CD14-positive monocyte (primary cell): ENCODE results near the gene KCNMB4. TPM values are rescaled to one million over a fixed set of nuclear protein-coding genes. Genes with fewer than 3 reads are reported as not detected.

Experiments used
- DNase-seq, 3 donors: peaks; one replicate each; pipeline ENCODE4 v3.0.0-alpha.2; 2011 to 2022
- H2AFZ ChIP-seq: 2 replicates; pipeline ENCODE4 v1.6.0; 2012; ENCODE audit warnings: mild to moderate bottlenecking, low read depth, low read length, inconsistent platforms; ENCODE audit not compliant: insufficient read depth, poor library complexity, severe bottlenecking
- H3K27ac ChIP-seq, 2 donors: 1 replicate in 1 of 2; 2 replicates in 1 of 2; pipeline ENCODE4 v1.5.1; 2012 to 2013; ENCODE audit warnings: low read length in 2 of 2, control low read depth in 1 of 2, inconsistent platforms in 1 of 2, low read depth in 1 of 2, mild to moderate bottlenecking in 1 of 2
- H3K27me3 ChIP-seq, 2 donors: one replicate each; pipeline versions ENCODE4 v1.6.0 to v1.6.1; 2011 to 2013; ENCODE audit warnings: low read length in 2 of 2; ENCODE audit not compliant: control insufficient read depth in 2 of 2, insufficient read depth in 2 of 2
- H3K36me3 ChIP-seq, 2 donors: replicated peaks in 1 of 2; 1 replicate in 1 of 2; 2 replicates in 1 of 2; pipeline versions ENCODE4 v1.5.1 to v1.6.1; 2012 to 2013; ENCODE audit warnings: low read length in 2 of 2, control low read depth in 1 of 2, inconsistent platforms in 1 of 2, mild to moderate bottlenecking in 1 of 2; ENCODE audit not compliant: insufficient read depth in 2 of 2, control insufficient read depth in 1 of 2
- H3K4me1 ChIP-seq, 2 donors: 1 replicate in 1 of 2; 2 replicates in 1 of 2; pipeline versions ENCODE4 v1.5.1 to v1.6.1; 2012 to 2013; ENCODE audit warnings: low read length in 2 of 2, control low read depth in 1 of 2, inconsistent platforms in 1 of 2, mild to moderate bottlenecking in 1 of 2, moderate library complexity in 1 of 2; ENCODE audit not compliant: insufficient read depth in 2 of 2, control insufficient read depth in 1 of 2
- H3K4me2 ChIP-seq: replicated peaks from 2 replicates; pipeline ENCODE3; 2012; ENCODE audit warnings: low read length, moderate library complexity, mild to moderate bottlenecking; ENCODE audit not compliant: poor library complexity, severe bottlenecking; ENCODE audit errors: extremely low read depth
- H3K4me3 ChIP-seq, 3 experiments: fragments of 200-600 bp in 1 of 3; sonication (generic) in 1 of 3; replicated peaks in 1 of 3; 1 replicate in 2 of 3; 2 replicates in 1 of 3; pipeline ENCODE4 v1.5.1; 2011 to 2013; ENCODE audit warnings: low read length in 3 of 3, mild to moderate bottlenecking in 3 of 3, control low read depth in 2 of 3, low read depth in 2 of 3, inconsistent platforms in 1 of 3, moderate library complexity in 1 of 3
- H3K79me2 ChIP-seq: 2 replicates; pipeline ENCODE4 v1.6.0; 2012; ENCODE audit warnings: mild to moderate bottlenecking, control low read depth, inconsistent platforms, low read length, moderate library complexity; ENCODE audit not compliant: insufficient read depth
- H3K9ac ChIP-seq: 2 replicates; pipeline ENCODE4 v1.6.0; 2017; ENCODE audit warnings: low read length, mild to moderate bottlenecking; ENCODE audit not compliant: insufficient read depth, poor library complexity, severe bottlenecking
- H3K9me3 ChIP-seq, 2 donors: replicated peaks in 1 of 2; 1 replicate in 1 of 2; 2 replicates in 1 of 2; pipeline versions ENCODE4 v1.5.1 to v1.6.1; 2012 to 2013; ENCODE audit warnings: low read length in 2 of 2, control low read depth in 1 of 2; ENCODE audit not compliant: control insufficient read depth in 1 of 2, insufficient read depth in 1 of 2
- H4K20me1 ChIP-seq: 2 replicates; pipeline ENCODE4 v1.6.0; 2012; ENCODE audit warnings: mild to moderate bottlenecking, low read length, control low read depth, moderate library complexity; ENCODE audit not compliant: insufficient read depth
- H3K27ac Mint-ChIP-seq, 7 donors: one replicate each; pipeline ENCODE4 v1.8.0; 2020; ENCODE audit warnings: mild to moderate bottlenecking in 7 of 7, mixed read lengths in 7 of 7, moderate library complexity in 6 of 7, inconsistent platforms in 2 of 7
- H3K27me3 Mint-ChIP-seq, 3 donors: one replicate each; pipeline ENCODE4 v1.8.0; 2021 to 2022; ENCODE audit warnings: low read depth in 3 of 3, mild to moderate bottlenecking in 3 of 3, mixed read lengths in 3 of 3, moderate library complexity in 3 of 3, inconsistent platforms in 1 of 3
- H3K36me3 Mint-ChIP-seq, 2 donors: one replicate each; pipeline ENCODE4 v1.8.0; 2020; ENCODE audit warnings: mixed read lengths in 2 of 2, inconsistent platforms in 1 of 2, mild to moderate bottlenecking in 1 of 2
- H3K4me1 Mint-ChIP-seq: one replicate; pipeline ENCODE4 v1.8.0; 2020; ENCODE audit warnings: mild to moderate bottlenecking, mixed read lengths
- H3K4me3 Mint-ChIP-seq, 2 donors: one replicate each; pipeline ENCODE4 v1.8.0; 2020; ENCODE audit warnings: mild to moderate bottlenecking in 2 of 2, mixed read lengths in 2 of 2, moderate library complexity in 1 of 2
- H3K9me3 Mint-ChIP-seq, 7 donors: one replicate each; pipeline ENCODE4 v1.8.0; 2020 to 2022; ENCODE audit warnings: mixed read lengths in 7 of 7, mild to moderate bottlenecking in 6 of 7, moderate library complexity in 6 of 7, inconsistent platforms in 2 of 7
- WGBS: methylation state at CpG from one replicate; pipeline ENCODE4 v1.1.5; 2013; ENCODE audit warnings: missing lambda C conversion rate; ENCODE audit not compliant: insufficient coverage; 5-methylcytosine and 5-hydroxymethylcytosine counted together
- intact Hi-C, 2 donors: fragments of 100-400 bp; cut with micrococcal nuclease; formaldehyde crosslinking; loops; one replicate each; pipeline versions ENCODE4 v1.15.0 to v1.15.1; 2023
- polyA plus RNA-seq, 3 donors: library from polyadenylated mRNA; depleted of rRNA in 1 of 3; unstranded in 2 of 3; stranded (reverse) in 1 of 3; fragments of 300-500 nt in 2 of 3; fragments of >200 nt in 1 of 3; fragmentation: Illumina TruSeq in 2 of 3; gene quantifications; 1 replicate in 2 of 3; 2 replicates in 1 of 3; pipeline ENCODE4 v1.2.3, GENCODE V29; 2012 to 2021
- TF ChIP-seq, protein P1 (sequence below): fragments of 200-600 bp; IDR thresholded peaks from one replicate; pipeline ENCODE4 v1.8.0; 2022; ENCODE audit warnings: antibody characterized with exemption, mild to moderate bottlenecking

KCNMB4 gene
- polyA plus RNA-seq, 3 donors, result 0.23 to 0.83 (median 0.41) TPM

- Histone ChIP-seq H3K9me3 (no peaks in the 10 kb centered on the region), H3K4me1 (no peaks in the 10 kb centered on the region), H4K20me1 (no peaks in the 10 kb centered on the region), H3K4me2 (no peak overlapping the region), H3K9ac (no peak overlapping the region), H3K36me3 (no peaks in the 10 kb centered on the region), H3K27ac (no peak overlapping the region), H3K27me3 (no peaks in the 10 kb centered on the region), H3K79me2 (no peaks in the 10 kb centered on the region), H3K4me3 (no peak overlapping the region), H2AFZ (no peak overlapping the region)
- intact Hi-C loops, result no loop called here
- 89% methylated on average over 1 of the region's 3 CpGs for WGBS
- H3K36me3 Mint-ChIP-seq, result peaks cover 0 to 6% of the 10 kb centered on the region in 2 donors
- no peak overlapping the region for H3K27ac Mint-ChIP-seq
- H3K4me3 Mint-ChIP-seq, result no peak overlapping the region
- TF ChIP-seq, protein P1, sequence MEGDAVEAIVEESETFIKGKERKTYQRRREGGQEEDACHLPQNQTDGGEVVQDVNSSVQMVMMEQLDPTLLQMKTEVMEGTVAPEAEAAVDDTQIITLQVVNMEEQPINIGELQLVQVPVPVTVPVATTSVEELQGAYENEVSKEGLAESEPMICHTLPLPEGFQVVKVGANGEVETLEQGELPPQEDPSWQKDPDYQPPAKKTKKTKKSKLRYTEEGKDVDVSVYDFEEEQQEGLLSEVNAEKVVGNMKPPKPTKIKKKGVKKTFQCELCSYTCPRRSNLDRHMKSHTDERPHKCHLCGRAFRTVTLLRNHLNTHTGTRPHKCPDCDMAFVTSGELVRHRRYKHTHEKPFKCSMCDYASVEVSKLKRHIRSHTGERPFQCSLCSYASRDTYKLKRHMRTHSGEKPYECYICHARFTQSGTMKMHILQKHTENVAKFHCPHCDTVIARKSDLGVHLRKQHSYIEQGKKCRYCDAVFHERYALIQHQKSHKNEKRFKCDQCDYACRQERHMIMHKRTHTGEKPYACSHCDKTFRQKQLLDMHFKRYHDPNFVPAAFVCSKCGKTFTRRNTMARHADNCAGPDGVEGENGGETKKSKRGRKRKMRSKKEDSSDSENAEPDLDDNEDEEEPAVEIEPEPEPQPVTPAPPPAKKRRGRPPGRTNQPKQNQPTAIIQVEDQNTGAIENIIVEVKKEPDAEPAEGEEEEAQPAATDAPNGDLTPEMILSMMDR, result no peak
- H3K9me3 Mint-ChIP-seq, result peaks cover 0 to 13% (median 2%) of the 10 kb centered on the region in 7 donors
- no peak for DNase-seq
- H3K4me1 Mint-ChIP-seq, result no peaks in the 10 kb centered on the region
- H3K27me3 Mint-ChIP-seq, result no peaks in the 10 kb centered on the region
Measured at GRCh38 chr12:70398862-70399261, 32.8 kb downstream of the KCNMB4 start.

DNA sequence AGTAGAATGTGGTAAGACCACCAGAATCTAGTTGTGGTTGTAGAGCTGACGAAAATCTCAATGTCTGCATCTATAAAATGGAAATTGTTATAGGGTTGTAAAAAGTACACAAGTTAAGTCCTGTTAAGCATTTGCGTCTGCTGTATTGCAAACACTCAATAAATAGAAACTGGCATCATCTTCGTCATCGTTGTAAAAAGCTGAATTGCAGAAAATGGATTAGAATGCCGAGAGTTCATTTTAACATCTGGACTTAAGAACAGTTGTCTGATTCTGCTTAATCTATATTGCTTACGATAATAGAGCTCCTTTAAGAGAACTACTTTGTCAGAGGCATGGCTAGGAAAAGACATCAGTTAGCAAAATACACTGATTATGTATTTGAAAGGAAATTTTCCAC is 33.2 kb downstream of the KCNMB4 start:
- no CpG with 5 or more reads among the region's 6 CpGs for WGBS
- no peak overlapping the region for H2AFZ ChIP-seq
- H4K20me1 ChIP-seq, result no peaks in the 10 kb centered on the region
- no peaks in the 10 kb centered on the region for H3K36me3 ChIP-seq
- no peak overlapping the region for H3K27ac ChIP-seq
- no peaks in the 10 kb centered on the region for H3K27me3 Mint-ChIP-seq
- H3K4me1 ChIP-seq, result no peaks in the 10 kb centered on the region
- peaks cover 0 to 6% of the 10 kb centered on the region in 2 donors for H3K36me3 Mint-ChIP-seq
- no peak overlapping the region for H3K4me3 Mint-ChIP-seq
- TF ChIP-seq, protein P1, result no peak
- no peak overlapping the region for H3K4me3 ChIP-seq
- H3K9me3 Mint-ChIP-seq, result peaks cover 0 to 10% (median 2%) of the 10 kb centered on the region in 7 donors
- H3K4me1 Mint-ChIP-seq, result no peaks in the 10 kb centered on the region
- H3K79me2 ChIP-seq, result no peaks in the 10 kb centered on the region
- DNase-seq, result no peak
- H3K27me3 ChIP-seq, result no peaks in the 10 kb centered on the region
- H3K27ac Mint-ChIP-seq, result no peak overlapping the region
- H3K4me2 ChIP-seq, result no peak overlapping the region
- H3K9ac ChIP-seq, result no peak overlapping the region
- no peaks in the 10 kb centered on the region for H3K9me3 ChIP-seq
- intact Hi-C loops, result no loop called here
